GM12892 (cell line): ENCODE results near the gene PIK3C2G.

Experiments
- DNase-seq: peaks from one replicate; pipeline ENCODE4 v3.0.0; 2011; ENCODE audit not compliant: insufficient read length
- FAIRE-seq: peaks from 2 replicates; lab custom pipeline; 2011; peaks lifted over from hg19 to GRCh38; lab: Jason Lieb, UNC
- POLR2A ChIP-seq: IDR thresholded peaks from 2 replicates; pipeline ENCODE4 v1.6.1; 2011; ENCODE audit warnings: low read depth, low read length, control low read depth
- POLR2AphosphoS5 ChIP-seq: IDR thresholded peaks from 2 replicates; pipeline ENCODE4 v1.6.1; 2011; ENCODE audit warnings: low read depth, low read length, control low read depth
- TAF1 ChIP-seq: IDR thresholded peaks from 2 replicates; pipeline ENCODE4 v1.6.1; 2011; ENCODE audit warnings: low read depth, mild to moderate bottlenecking, control low read depth, low read length, borderline replicate concordance

PIK3C2G gene

GRCh38 chr12:18551106-18551505 lies 289.8 kb downstream of the PIK3C2G start:
- TF ChIP-seq POLR2A: no peak
- no peak for TF ChIP-seq TAF1
- TF ChIP-seq POLR2AphosphoS5: no peak
- FAIRE-seq (no peak), DNase-seq (no peak)

- DNase-seq (no peak), FAIRE-seq (no peak)
- TF ChIP-seq POLR2A (no peak), TAF1 (no peak), POLR2AphosphoS5 (no peak)
Observed at GRCh38 chr12:18551701-18552100, 290.4 kb downstream of the PIK3C2G start.

- TF ChIP-seq POLR2A (no peak), POLR2AphosphoS5 (no peak), TAF1 (no peak)
- no peak for DNase-seq
- FAIRE-seq: no peak
Observed at GRCh38 chr12:18552829-18553228, 291.5 kb downstream of the PIK3C2G start.

- TF ChIP-seq TAF1 (no peak), POLR2A (no peak), POLR2AphosphoS5 (no peak)
- no peak for DNase-seq
- FAIRE-seq: no peak
Observed at GRCh38 chr12:18556161-18556560, 294.8 kb downstream of the PIK3C2G start.

- no peak for FAIRE-seq
- no peak for DNase-seq
Observed at GRCh38 chr12:18559242-18559641, 297.9 kb downstream of the PIK3C2G start.

GRCh38 chr12:18562531-18562930 lies 301.2 kb downstream of the PIK3C2G start:
- no peak for TF ChIP-seq POLR2A
- TF ChIP-seq TAF1: no peak
- TF ChIP-seq POLR2AphosphoS5: no peak
- FAIRE-seq: no peak
- no peak for DNase-seq

More at GRCh38 chr12:18559242-18559641, 297.9 kb downstream of the PIK3C2G start:
- TF ChIP-seq POLR2A: no peak
- no peak for TF ChIP-seq POLR2AphosphoS5

- DNase-seq: no peak
- TF ChIP-seq POLR2AphosphoS5 (no peak), TAF1 (no peak), POLR2A (no peak)
- no peak for FAIRE-seq
Observed at GRCh38 chr12:18564306-18564705, 303.0 kb downstream of the PIK3C2G start.

GRCh38 chr12:18567787-18568186 lies 306.5 kb downstream of the PIK3C2G start:
- no peak for DNase-seq
- TF ChIP-seq POLR2AphosphoS5: no peak
- TF ChIP-seq TAF1: no peak
- TF ChIP-seq POLR2A: no peak
- FAIRE-seq: no peak

GRCh38 chr12:18570543-18570942 lies 309.2 kb downstream of the PIK3C2G start:
- no peak for FAIRE-seq
- TF ChIP-seq POLR2AphosphoS5 (no peak), POLR2A (no peak), TAF1 (no peak)

GRCh38 chr12:18576104-18576626 lies 314.8 kb downstream of the PIK3C2G start:
- TF ChIP-seq POLR2A: no peak
- TF ChIP-seq POLR2AphosphoS5: no peak
- no peak for TF ChIP-seq TAF1
- DNase-seq (no peak), FAIRE-seq (no peak)

More at GRCh38 chr12:18570543-18570942, 309.2 kb downstream of the PIK3C2G start:
- DNase-seq: no peak

- TF ChIP-seq POLR2A: no peak
- TF ChIP-seq POLR2AphosphoS5: no peak
- no peak for TF ChIP-seq TAF1
- no peak for FAIRE-seq
Observed at GRCh38 chr12:18576648-18577047, 315.3 kb downstream of the PIK3C2G start.

GRCh38 chr12:18578191-18578590 lies 316.9 kb downstream of the PIK3C2G start:
- FAIRE-seq (no peak), DNase-seq (no peak)
- TF ChIP-seq POLR2AphosphoS5 (no peak), POLR2A (no peak), TAF1 (no peak)

More at GRCh38 chr12:18576648-18577047, 315.3 kb downstream of the PIK3C2G start:
- no peak for DNase-seq
